Activated CD4-positive, alpha-beta memory T cell treated with anti-CD3 and anti-CD28 coated beads, Interleukin-2, amount 10 ng/mL, durations not matched to agents 7 days and 5 days (primary cell): Measurements from ENCODE around the gene SMIM43. TPM values are rescaled to one million over a fixed set of nuclear protein-coding genes. Genes with fewer than 3 reads are reported as not detected.

Source experiments
- CTCF ChIA-PET: fragments of 350-600 bp; sonication (Branson Sonifier 250); formaldehyde crosslinking; loops from one replicate; lab custom pipeline; 2021; ENCODE audit warnings: antibody characterized with exemption, inconsistent platforms; lab: Charles Lee
- POLR2A ChIA-PET: fragments of 350-600 bp; sonication (Branson Sonifier 250); formaldehyde crosslinking; loops from one replicate; lab custom pipeline; 2021; ENCODE audit warnings: antibody characterized with exemption; lab: Charles Lee
- DNase-seq: peaks from one replicate; pipeline ENCODE4 v3.0.0-alpha.2; 2020
- H3K27ac Mint-ChIP-seq: one replicate; pipeline ENCODE4 v1.8.0; 2021; ENCODE audit warnings: mild to moderate bottlenecking, mixed read lengths
- H3K27me3 Mint-ChIP-seq: one replicate; pipeline ENCODE4 v1.8.0; 2021; ENCODE audit warnings: mixed read lengths
- H3K36me3 Mint-ChIP-seq: one replicate; pipeline ENCODE4 v1.8.0; 2021; ENCODE audit warnings: low read depth, mixed read lengths
- H3K4me1 Mint-ChIP-seq: one replicate; pipeline ENCODE4 v1.8.0; 2021; ENCODE audit warnings: mixed read lengths
- H3K4me3 Mint-ChIP-seq: one replicate; pipeline ENCODE4 v1.8.0; 2021; ENCODE audit warnings: mild to moderate bottlenecking, mixed read lengths
- H3K9me3 Mint-ChIP-seq: one replicate; pipeline ENCODE4 v1.8.0; 2021; ENCODE audit warnings: mixed read lengths
- total RNA-seq, 2 experiments: library from RNA; stranded (reverse); gene quantifications; one replicate each; pipeline ENCODE4 v1.2.3, GENCODE V29; 2021

SMIM43 gene
- total RNA-seq, 2 experiments from 2014 or later, result not detected

DNA sequence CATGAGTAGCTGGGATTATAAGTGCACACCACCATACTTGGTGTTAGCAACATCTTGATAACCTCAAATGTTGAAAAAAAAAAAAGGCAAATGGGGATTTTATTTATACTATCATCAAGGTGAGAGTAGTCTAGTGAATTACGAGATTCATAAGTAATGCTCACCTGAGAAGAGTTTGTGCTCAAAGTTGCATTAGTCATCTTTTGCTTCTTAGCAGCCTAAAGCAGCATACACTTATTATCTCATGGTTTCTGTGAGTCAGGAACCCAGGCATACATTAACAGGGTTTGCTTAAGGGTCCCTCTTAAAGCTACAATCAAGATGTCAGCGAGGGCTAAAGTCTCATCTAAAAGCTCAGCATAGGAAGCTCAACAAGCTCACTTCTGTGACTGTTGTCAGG lies 28.0 kb upstream of the SMIM43 start:
- H3K36me3 Mint-ChIP-seq, result no peaks in the 10 kb centered on the region

DNA sequence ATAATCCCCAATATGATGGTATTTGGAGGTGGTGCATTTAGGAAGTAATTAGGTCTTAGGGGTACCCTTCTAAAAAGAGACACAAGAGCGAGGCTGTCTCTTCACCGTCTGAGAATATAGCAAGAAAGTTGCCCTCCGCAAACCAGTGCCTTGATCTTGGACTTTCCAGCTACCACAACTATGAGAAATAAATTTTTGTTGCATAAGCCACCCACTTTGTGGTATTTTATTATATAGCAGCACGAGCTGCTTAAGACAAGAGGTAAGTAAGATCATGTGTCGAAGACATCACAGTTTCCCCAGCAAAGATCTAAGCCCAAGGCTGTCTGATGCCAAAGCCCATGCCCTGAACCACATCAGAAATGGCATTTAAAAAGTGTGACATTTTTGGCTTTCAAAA lies 26.5 kb upstream of the SMIM43 start:
- DNase-seq, result no peak
- Mint-ChIP-seq H3K27me3 (peaks cover 8% of the 10 kb centered on the region), H3K27ac (no peak overlapping the region), H3K4me1 (peaks cover 33% of the 10 kb centered on the region), H3K36me3 (no peaks in the 10 kb centered on the region), H3K9me3 (no peaks in the 10 kb centered on the region), H3K4me3 (no peak overlapping the region)
- ChIA-PET POLR2A (interaction anchor here (1.3 kb wide), 1 partner anchor 8 kb away, joined by 4 read pairs; no protein-coding TSS in a partner anchor), CTCF (no interaction called here)

More for the DNA sequence above, 28.0 kb upstream of the SMIM43 start:
- peaks cover 8% of the 10 kb centered on the region for H3K27me3 Mint-ChIP-seq
- peaks cover 32% of the 10 kb centered on the region for H3K4me1 Mint-ChIP-seq
- POLR2A ChIA-PET, result interaction anchor here (1.1 to 1.5 kb wide), 2 partner anchors 31 to 96 kb away, joined by 3 to 5 read pairs; partner anchors contain the start of genes ANXA5 and CCNA2
- no peak overlapping the region for H3K4me3 Mint-ChIP-seq
- no peak overlapping the region for H3K27ac Mint-ChIP-seq
- no peaks in the 10 kb centered on the region for H3K9me3 Mint-ChIP-seq
- CTCF ChIA-PET, result no interaction called here
- no peak for DNase-seq

- ChIA-PET POLR2A (no interaction called here), CTCF (no interaction called here)
- Mint-ChIP-seq H3K36me3 (no peaks in the 10 kb centered on the region), H3K27me3 (peaks cover 8% of the 10 kb centered on the region), H3K4me3 (no peak overlapping the region), H3K9me3 (no peaks in the 10 kb centered on the region), H3K4me1 (peaks cover 29% of the 10 kb centered on the region), H3K27ac (no peak overlapping the region)
- DNase-seq, result no peak
Measured at GRCh38 chr4:121790976-121791375, 26.0 kb upstream of the SMIM43 start.

DNA sequence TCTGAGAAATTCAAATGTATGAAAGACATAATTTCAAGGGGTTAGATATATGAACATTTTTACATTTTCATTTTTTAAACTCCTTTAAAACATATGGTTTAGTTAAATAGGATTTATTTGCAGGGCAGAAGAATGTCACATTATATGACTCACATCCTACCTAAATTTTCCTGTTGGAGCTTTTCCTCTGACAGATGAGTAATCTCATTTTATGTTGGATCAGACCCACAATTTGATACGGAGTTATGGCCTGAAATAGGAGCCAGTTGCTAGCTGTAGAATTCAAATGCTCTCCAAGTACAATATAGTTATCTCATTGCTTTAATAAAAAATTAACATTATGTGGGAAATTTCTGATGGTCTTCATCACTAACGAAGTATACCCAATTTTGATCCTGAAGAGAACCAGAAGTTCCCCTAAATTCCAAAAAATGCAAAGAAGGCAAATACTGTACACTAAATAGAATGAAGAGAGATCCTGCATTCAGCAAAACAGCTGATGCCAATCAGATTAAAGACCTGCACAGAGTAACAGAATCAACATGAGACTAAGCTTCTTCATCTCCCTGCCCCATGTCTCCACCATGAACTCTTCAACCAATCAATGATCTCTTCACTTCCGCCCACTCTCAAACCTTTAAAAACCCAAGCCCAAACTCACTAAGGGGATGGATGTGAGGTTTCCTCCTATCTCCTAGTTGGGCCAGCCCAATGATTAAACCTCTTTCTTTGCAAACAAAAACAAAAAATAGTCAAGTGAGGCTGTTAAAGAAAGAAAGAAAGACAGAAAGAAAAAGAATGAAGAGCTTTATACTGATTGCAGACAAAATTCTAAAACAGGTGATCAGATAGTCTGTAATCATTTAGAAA lies 25.2 kb upstream of the SMIM43 start:
- Mint-ChIP-seq H3K27ac (no peak overlapping the region), H3K4me3 (no peak overlapping the region), H3K9me3 (no peaks in the 10 kb centered on the region), H3K36me3 (no peaks in the 10 kb centered on the region), H3K4me1 (peaks cover 21% of the 10 kb centered on the region), H3K27me3 (peaks cover 12% of the 10 kb centered on the region)
- CTCF ChIA-PET, result no interaction called here
- DNase-seq, result no peak
- POLR2A ChIA-PET, result interaction anchor here (1.4 to 1.6 kb wide), 2 partner anchors 11 to 34 kb away, joined by 5 read pairs; partner anchors contain the start of gene EXOSC9

GRCh38 chr4:121789455-121789854 lies 24.5 kb upstream of the SMIM43 start:
- ChIA-PET POLR2A (interaction anchor here (1.4 to 1.6 kb wide), 2 partner anchors 12 to 35 kb away, joined by 5 read pairs; partner anchors contain the start of gene EXOSC9), CTCF (no interaction called here)
- DNase-seq, result no peak
- Mint-ChIP-seq H3K4me3 (no peak overlapping the region), H3K27me3 (peaks cover 19% of the 10 kb centered on the region), H3K4me1 (peaks cover 17% of the 10 kb centered on the region), H3K27ac (no peak overlapping the region), H3K36me3 (no peaks in the 10 kb centered on the region), H3K9me3 (no peaks in the 10 kb centered on the region)

DNA sequence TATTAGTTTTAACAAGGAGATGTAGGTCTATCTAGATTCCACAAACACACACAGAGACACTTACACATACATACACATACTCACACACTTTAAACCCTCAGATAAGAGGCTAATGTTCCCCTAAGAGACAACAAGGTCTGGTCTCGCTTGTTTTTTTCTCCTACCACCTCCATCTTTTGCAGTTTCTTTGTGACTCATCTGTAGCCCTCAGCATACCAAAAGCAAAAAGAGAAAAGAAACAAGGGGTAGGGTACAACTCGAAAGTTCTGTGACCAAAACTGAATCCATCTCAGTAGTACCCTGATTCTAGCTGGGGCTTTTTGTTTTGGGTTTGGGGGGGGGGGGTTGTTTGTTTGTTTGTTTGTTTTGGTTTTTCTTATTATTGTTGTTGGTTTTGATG lies 23.9 kb upstream of the SMIM43 start:
- ChIA-PET POLR2A (interaction anchor here (1.6 kb wide), 1 partner anchor 13 kb away, joined by 5 read pairs; the partner anchor contains the start of gene EXOSC9), CTCF (no interaction called here)
- Mint-ChIP-seq H3K27me3 (peaks cover 22% of the 10 kb centered on the region), H3K4me1 (peaks cover 16% of the 10 kb centered on the region), H3K27ac (no peak overlapping the region), H3K36me3 (no peaks in the 10 kb centered on the region), H3K9me3 (no peaks in the 10 kb centered on the region), H3K4me3 (no peak overlapping the region)
- no peak for DNase-seq

- no peaks in the 10 kb centered on the region for H3K36me3 Mint-ChIP-seq
- H3K4me1 Mint-ChIP-seq, result peaks cover 16% of the 10 kb centered on the region
- no peak overlapping the region for H3K4me3 Mint-ChIP-seq
- no peaks in the 10 kb centered on the region for H3K9me3 Mint-ChIP-seq
- CTCF ChIA-PET, result no interaction called here
- POLR2A ChIA-PET, result interaction anchor here (0.6 kb wide), 1 partner anchor 626 kb away, joined by 3 read pairs; no protein-coding TSS in a partner anchor
- peaks cover 31% of the 10 kb centered on the region for H3K27me3 Mint-ChIP-seq
- no peak overlapping the region for H3K27ac Mint-ChIP-seq
- DNase-seq, result no peak
Measured at GRCh38 chr4:121786221-121786620, 21.3 kb upstream of the SMIM43 start.

DNA sequence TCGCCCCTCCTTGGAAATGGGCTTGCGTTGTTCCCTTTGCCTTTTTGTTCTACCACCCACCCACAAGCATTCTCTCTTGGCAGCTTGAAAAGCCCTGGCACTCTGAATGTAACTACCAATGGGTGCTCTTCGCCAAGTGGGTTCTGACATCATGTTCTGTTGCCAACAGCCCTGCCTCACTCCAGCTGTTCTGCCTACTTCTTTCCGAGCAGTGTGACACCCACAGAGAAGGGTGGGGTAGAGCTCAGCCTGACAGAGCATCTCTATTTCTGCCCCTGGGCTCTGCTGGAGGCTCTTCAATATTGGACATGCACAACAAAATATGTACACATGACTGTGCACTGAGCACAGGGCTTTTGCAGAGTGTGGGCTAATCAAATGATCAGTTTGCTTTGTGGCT lies 20.5 kb upstream of the SMIM43 start:
- ChIA-PET CTCF (no interaction called here), POLR2A (no interaction called here)
- Mint-ChIP-seq H3K9me3 (no peaks in the 10 kb centered on the region), H3K27ac (no peak overlapping the region), H3K4me1 (peaks cover 16% of the 10 kb centered on the region), H3K36me3 (no peaks in the 10 kb centered on the region), H3K27me3 (peaks cover 35% of the 10 kb centered on the region), H3K4me3 (no peak overlapping the region)
- DNase-seq, result no peak

DNA sequence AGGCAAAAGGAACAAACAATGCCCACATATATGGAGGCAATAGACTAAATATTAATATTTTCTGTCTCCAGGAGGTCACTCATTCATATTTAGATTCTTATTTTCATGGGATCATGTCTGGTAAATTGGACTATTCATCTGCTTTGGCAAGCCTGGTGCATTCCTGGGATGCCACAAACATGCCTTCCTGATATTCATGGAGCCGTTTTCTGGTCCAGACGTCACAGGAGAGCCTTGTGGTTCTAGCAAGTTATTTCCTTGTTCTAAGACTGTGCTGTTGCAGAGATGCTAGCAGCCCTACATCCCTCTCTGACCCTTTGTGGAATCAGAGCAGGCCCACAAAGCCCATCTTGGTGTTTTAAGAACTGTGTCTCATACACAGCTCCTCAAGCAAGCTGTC lies 20.0 kb upstream of the SMIM43 start:
- CTCF ChIA-PET, result no interaction called here

DNA sequence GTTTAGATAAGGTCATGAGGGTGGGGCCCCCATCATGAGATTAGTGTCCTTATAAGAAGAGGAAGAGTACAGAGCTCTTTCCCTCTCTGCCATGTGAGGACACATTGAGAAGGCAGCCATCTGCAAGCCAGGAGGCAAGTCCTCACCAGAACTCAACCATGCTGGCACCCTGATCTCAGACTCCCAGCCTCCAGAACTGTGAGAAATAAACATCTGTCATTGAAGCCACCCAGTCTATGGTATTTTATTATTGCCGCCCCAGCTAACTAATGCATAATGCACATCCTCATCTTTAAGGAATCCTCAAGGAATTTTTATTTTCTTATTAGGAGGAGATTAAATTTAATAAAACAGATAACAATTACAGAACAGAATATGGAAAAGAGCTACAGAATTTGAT lies 19.4 kb upstream of the SMIM43 start:
- ChIA-PET CTCF (no interaction called here), POLR2A (no interaction called here)
- no peaks in the 10 kb centered on the region for H3K36me3 Mint-ChIP-seq

More for the DNA sequence above, 20.0 kb upstream of the SMIM43 start:
- Mint-ChIP-seq H3K9me3 (no peaks in the 10 kb centered on the region), H3K27ac (no peak overlapping the region), H3K27me3 (peaks cover 37% of the 10 kb centered on the region), H3K4me1 (peaks cover 16% of the 10 kb centered on the region), H3K36me3 (no peaks in the 10 kb centered on the region), H3K4me3 (no peak overlapping the region)
- POLR2A ChIA-PET, result no interaction called here
- no peak for DNase-seq

DNA sequence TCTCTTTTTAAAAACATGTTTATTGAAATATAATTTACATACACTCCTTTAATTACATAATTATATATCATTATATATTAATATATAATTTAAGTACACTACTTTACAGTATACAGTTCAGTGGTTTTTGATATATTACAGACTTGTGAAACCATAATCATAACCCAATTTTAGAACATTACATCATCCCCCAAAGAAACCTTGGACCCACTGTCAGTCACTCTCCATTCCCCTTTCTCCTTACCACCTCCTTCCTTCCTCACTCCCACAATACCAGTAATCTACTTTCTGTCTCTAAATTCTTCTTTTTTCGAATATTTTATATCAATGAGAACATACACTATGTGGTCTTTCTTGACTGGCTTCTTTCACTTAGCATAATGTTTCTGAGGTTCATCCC lies 18.2 kb upstream of the SMIM43 start:
- peaks cover 3% of the 10 kb centered on the region for H3K4me1 Mint-ChIP-seq
- CTCF ChIA-PET, result no interaction called here
- DNase-seq, result no peak
- no peaks in the 10 kb centered on the region for H3K9me3 Mint-ChIP-seq
- peaks cover 37% of the 10 kb centered on the region for H3K27me3 Mint-ChIP-seq
- H3K36me3 Mint-ChIP-seq, result no peaks in the 10 kb centered on the region
- POLR2A ChIA-PET, result no interaction called here
- no peak overlapping the region for H3K27ac Mint-ChIP-seq
- H3K4me3 Mint-ChIP-seq, result no peak overlapping the region

More for the DNA sequence above, 19.4 kb upstream of the SMIM43 start:
- peaks cover 39% of the 10 kb centered on the region for H3K27me3 Mint-ChIP-seq
- DNase-seq, result no peak
- H3K4me3 Mint-ChIP-seq, result no peak overlapping the region
- H3K9me3 Mint-ChIP-seq, result no peaks in the 10 kb centered on the region
- peaks cover 13% of the 10 kb centered on the region for H3K4me1 Mint-ChIP-seq
- H3K27ac Mint-ChIP-seq, result no peak overlapping the region

- Mint-ChIP-seq H3K27ac (no peak overlapping the region), H3K4me1 (peaks cover 1% of the 10 kb centered on the region), H3K9me3 (no peaks in the 10 kb centered on the region), H3K36me3 (no peaks in the 10 kb centered on the region), H3K4me3 (no peak overlapping the region), H3K27me3 (peaks cover 31% of the 10 kb centered on the region)
- ChIA-PET CTCF (no interaction called here), POLR2A (interaction anchor here (1.0 kb wide), 1 partner anchor 15 kb away, joined by 3 read pairs; no protein-coding TSS in a partner anchor)
- no peak for DNase-seq
Measured at GRCh38 chr4:121778991-121779628, 14.1 kb upstream of the SMIM43 start.

DNA sequence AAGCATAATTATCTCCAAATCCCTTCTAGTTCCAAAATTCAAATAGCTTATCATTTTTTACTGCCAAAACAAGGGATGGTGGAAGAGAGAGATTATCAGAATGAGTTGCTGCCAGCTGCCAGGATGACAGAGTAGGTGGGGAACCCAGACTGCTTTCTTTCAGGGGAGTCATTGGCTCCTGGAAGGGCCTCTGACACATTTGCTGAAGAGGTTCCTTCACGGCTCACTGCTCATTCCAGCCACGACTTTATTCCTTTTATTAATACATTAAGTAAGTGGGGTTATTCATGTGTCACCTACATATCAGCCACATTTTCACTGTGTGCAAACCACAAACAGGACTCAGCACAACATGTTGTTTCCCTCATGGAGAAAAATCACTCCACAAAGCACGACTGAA lies 12.7 kb upstream of the SMIM43 start:
- no peaks in the 10 kb centered on the region for H3K36me3 Mint-ChIP-seq
- CTCF ChIA-PET, result no interaction called here
- POLR2A ChIA-PET, result no interaction called here

More for the DNA sequence above, 12.7 kb upstream of the SMIM43 start:
- no peak overlapping the region for H3K4me3 Mint-ChIP-seq
- peaks cover 1% of the 10 kb centered on the region for H3K4me1 Mint-ChIP-seq
- H3K27ac Mint-ChIP-seq, result no peak overlapping the region
- DNase-seq, result no peak
- no peaks in the 10 kb centered on the region for H3K9me3 Mint-ChIP-seq
- peaks cover 26% of the 10 kb centered on the region for H3K27me3 Mint-ChIP-seq
